DOHH2 (cell line): ENCODE results near the gene ZNF862.
A peak's percentile ranks its signal among the peaks of the same experiment; 100 is the strongest.

Experiments used
- H3F3A ChIP-seq: fragments of 200-600 bp; sonication (generic), shearing (Covaris generic); 2 replicates; pipeline ENCODE4 v1.6.0; 2016; ENCODE audit warnings: antibody characterized with exemption, mild to moderate bottlenecking; ENCODE audit not compliant: control insufficient read depth, insufficient read depth
- H3K27ac ChIP-seq: fragments of 200-600 bp; sonication (generic); 2 replicates; pipeline ENCODE4 v1.5.1; 2014; ENCODE audit warnings: low read depth, mild to moderate bottlenecking, low read length, moderate library complexity
- H3K27me3 ChIP-seq: fragments of 200-600 bp; sonication (generic); 2 replicates; pipeline ENCODE4 v1.6.1; 2014; ENCODE audit warnings: mild to moderate bottlenecking, low read length, mixed read lengths; ENCODE audit not compliant: control insufficient read depth
- H3K36me3 ChIP-seq: fragments of 200-600 bp; sonication (generic); 2 replicates; pipeline ENCODE4 v1.6.1; 2014; ENCODE audit warnings: mild to moderate bottlenecking, low read length, moderate library complexity, mixed read lengths; ENCODE audit not compliant: control insufficient read depth
- H3K4me1 ChIP-seq: fragments of 200-600 bp; sonication (generic); 2 replicates; pipeline ENCODE4 v1.6.1; 2014; ENCODE audit warnings: mild to moderate bottlenecking, low read length, mixed read lengths; ENCODE audit not compliant: control insufficient read depth
- H3K4me2 ChIP-seq: fragments of 200-600 bp; sonication (generic); 2 replicates; pipeline ENCODE4 v1.6.0; 2014; ENCODE audit warnings: mild to moderate bottlenecking, low read length, moderate library complexity
- H3K4me3 ChIP-seq: fragments of 200-600 bp; sonication (generic); 2 replicates; pipeline ENCODE4 v1.5.1; 2014; ENCODE audit warnings: mild to moderate bottlenecking, low read length, mixed read lengths
- H3K79me2 ChIP-seq: fragments of 200-600 bp; sonication (generic); 2 replicates; pipeline ENCODE4 v1.6.1; 2014; ENCODE audit warnings: mild to moderate bottlenecking, low read length, mixed read lengths; ENCODE audit not compliant: control insufficient read depth
- H3K9me2 ChIP-seq: fragments of 200-600 bp; sonication (generic); replicated peaks from 2 replicates; pipeline ENCODE4 v1.6.1; 2014; ENCODE audit warnings: mild to moderate bottlenecking, low read length, mixed read lengths; ENCODE audit not compliant: control insufficient read depth
- H3K9me3 ChIP-seq: fragments of 200-600 bp; sonication (generic); 2 replicates; pipeline ENCODE4 v1.6.1; 2014; ENCODE audit warnings: antibody characterized with exemption, low read length, mixed read lengths; ENCODE audit not compliant: control insufficient read depth, insufficient read depth
- H4K20me1 ChIP-seq: fragments of 200-600 bp; sonication (generic); 2 replicates; pipeline ENCODE4 v1.6.0; 2014; ENCODE audit warnings: low read depth, mild to moderate bottlenecking, antibody characterized with exemption, low read length, moderate library complexity; ENCODE audit not compliant: control insufficient read depth, insufficient read depth
- EZH2phosphoT487 ChIP-seq: fragments of 200-600 bp; sonication (generic); IDR thresholded peaks from 2 replicates; pipeline ENCODE4 v1.6.1; 2017; ENCODE audit warnings: borderline replicate concordance, mild to moderate bottlenecking, antibody characterized with exemption, low read length, moderate library complexity, mixed read lengths
- TF ChIP-seq, protein P1 (sequence below): fragments of 200-600 bp; sonication (generic); IDR thresholded peaks from one replicate; pipeline ENCODE4 v1.5.1; 2014; ENCODE audit warnings: antibody characterized with exemption, mild to moderate bottlenecking, low read depth, low read length; ENCODE audit not compliant: poor library complexity, severe bottlenecking

The ZNF862 gene

DNA sequence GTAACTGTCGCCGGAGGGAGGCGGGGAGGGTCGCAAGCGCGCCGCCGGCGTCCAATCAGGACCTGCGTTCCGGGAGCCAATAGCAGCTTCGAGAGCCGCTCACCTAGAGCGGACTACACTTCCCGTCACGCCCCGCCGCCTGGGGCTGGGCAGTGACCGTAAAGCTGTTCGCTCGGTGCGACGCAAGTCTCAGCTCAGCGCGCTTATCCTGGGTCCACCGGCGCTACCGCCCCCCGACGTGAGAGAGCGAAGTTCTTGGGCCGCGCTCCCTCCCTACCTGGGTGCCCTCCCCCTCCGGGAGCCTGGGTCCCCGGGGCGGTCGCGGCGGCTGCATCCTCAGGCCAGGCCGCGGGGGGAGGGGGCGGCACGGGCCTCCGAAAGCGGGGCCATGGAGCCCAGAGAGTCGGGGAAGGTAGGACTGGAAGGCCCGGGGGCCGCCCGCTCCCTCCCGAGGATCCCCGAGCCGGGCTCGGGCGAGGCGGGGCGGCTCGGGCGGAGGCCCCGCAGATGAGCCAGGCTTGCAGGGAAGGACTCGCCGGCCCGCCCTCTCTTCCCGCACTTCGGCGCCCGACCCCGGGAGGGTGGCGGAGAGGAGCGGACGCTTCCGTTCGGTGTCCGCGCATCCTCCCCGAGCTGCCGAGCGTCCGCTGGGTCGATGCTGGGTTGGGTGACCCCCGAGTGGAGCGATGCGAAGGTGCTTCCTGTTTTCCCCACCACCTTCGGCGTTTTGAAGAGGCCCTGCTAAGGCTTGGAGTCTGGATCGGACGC is at the start of gene ZNF862:
TSS of gene ZNF862 (plus strand) at position 152 of the 768 bp plus-strand sequence. CDS start at position 389, 237 bp downstream.
- Histone ChIP-seq H3K79me2 (peaks cover 13% of the 10 kb centered on the region), H3K4me3 (peak within 1 kb of the TSS; percentile 83), H3K9me2 (no peaks in the 10 kb centered on the region), H3K27ac (peak within 1 kb of the TSS; percentile 5; the same call in 1 of the 2 replicates), H3K9me3 (no peaks in the 10 kb centered on the region), H3F3A (no peaks in the 10 kb centered on the region; the same call in 1 of the 2 replicates), H3K4me2 (peak within 1 kb of the TSS; percentile 76), H4K20me1 (peaks cover 2% of the 10 kb centered on the region; the same call in 1 of the 2 replicates), H3K27me3 (peaks cover 27% of the 10 kb centered on the region), H3K4me1 (peaks cover 16% of the 10 kb centered on the region), H3K36me3 (no peaks in the 10 kb centered on the region)
- TF ChIP-seq, protein P1, sequence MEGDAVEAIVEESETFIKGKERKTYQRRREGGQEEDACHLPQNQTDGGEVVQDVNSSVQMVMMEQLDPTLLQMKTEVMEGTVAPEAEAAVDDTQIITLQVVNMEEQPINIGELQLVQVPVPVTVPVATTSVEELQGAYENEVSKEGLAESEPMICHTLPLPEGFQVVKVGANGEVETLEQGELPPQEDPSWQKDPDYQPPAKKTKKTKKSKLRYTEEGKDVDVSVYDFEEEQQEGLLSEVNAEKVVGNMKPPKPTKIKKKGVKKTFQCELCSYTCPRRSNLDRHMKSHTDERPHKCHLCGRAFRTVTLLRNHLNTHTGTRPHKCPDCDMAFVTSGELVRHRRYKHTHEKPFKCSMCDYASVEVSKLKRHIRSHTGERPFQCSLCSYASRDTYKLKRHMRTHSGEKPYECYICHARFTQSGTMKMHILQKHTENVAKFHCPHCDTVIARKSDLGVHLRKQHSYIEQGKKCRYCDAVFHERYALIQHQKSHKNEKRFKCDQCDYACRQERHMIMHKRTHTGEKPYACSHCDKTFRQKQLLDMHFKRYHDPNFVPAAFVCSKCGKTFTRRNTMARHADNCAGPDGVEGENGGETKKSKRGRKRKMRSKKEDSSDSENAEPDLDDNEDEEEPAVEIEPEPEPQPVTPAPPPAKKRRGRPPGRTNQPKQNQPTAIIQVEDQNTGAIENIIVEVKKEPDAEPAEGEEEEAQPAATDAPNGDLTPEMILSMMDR: no peak
- no peak for TF ChIP-seq EZH2phosphoT487

DNA sequence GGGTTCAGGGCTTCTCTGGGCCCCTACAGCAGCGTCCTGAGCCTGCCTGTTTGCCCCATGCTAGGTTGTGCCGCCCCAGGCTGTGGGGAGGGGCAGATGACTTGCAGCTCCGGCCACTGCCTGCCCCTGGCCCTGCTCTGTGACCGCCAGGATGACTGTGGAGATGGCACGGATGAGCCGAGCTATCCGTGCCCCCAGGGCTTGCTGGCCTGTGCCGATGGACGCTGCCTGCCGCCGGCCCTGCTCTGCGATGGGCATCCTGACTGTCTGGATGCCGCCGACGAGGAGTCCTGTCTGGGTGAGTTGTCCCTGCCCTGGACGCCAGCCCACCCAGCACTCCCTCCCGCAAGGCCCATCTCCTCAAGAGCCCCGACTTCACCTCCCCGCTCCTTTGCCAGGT is 49.1 kb upstream of the ZNF862 start:
- Histone ChIP-seq H3K4me3 (no peak overlapping the region), H3K9me3 (no peaks in the 10 kb centered on the region), H3F3A (no peaks in the 10 kb centered on the region), H3K36me3 (no peaks in the 10 kb centered on the region), H3K9me2 (no peaks in the 10 kb centered on the region), H3K27ac (no peak overlapping the region), H4K20me1 (no peaks in the 10 kb centered on the region), H3K4me2 (no peak overlapping the region), H3K27me3 (no peaks in the 10 kb centered on the region), H3K4me1 (no peaks in the 10 kb centered on the region), H3K79me2 (no peaks in the 10 kb centered on the region)
- TF ChIP-seq, protein P1: no peak
- TF ChIP-seq EZH2phosphoT487: no peak

DNA sequence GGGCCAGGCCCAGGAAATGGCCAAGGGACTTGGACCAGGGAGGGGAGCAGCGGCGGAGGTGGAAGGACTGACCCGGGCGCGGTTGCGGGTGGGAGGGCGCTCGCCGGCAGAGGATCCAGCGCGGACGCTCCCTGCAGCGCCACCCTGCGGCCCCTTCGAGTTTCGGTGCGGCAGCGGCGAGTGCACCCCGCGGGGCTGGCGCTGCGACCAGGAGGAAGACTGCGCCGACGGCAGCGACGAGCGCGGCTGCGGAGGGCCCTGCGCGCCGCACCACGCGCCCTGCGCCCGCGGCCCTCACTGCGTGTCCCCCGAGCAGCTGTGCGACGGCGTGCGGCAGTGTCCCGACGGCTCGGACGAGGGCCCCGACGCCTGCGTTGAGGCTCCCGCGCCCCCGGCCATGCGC is 48.0 kb upstream of the ZNF862 start:
- Histone ChIP-seq H3K9me3 (no peaks in the 10 kb centered on the region), H4K20me1 (no peaks in the 10 kb centered on the region), H3K4me1 (no peaks in the 10 kb centered on the region), H3K79me2 (no peaks in the 10 kb centered on the region), H3F3A (no peaks in the 10 kb centered on the region), H3K27ac (no peak overlapping the region), H3K4me2 (no peak overlapping the region), H3K4me3 (no peak overlapping the region), H3K36me3 (no peaks in the 10 kb centered on the region), H3K27me3 (no peaks in the 10 kb centered on the region), H3K9me2 (no peaks in the 10 kb centered on the region)
- no peak for TF ChIP-seq EZH2phosphoT487
- TF ChIP-seq, protein P1: no peak
